ENCODE data around the gene C9orf57.

Gene C9orf57

GRCh38 chr9:72005451-72005850 lies 55.0 kb downstream of the C9orf57 start:
- H3K4me3 Mint-ChIP-seq, result no peak overlapping the region
- ATAC-seq (ENCODE audit: low read depth) (no peak), DNase-seq (ENCODE audit: low spot score in 2 of 2) (no peak)
- H3K4me1 Mint-ChIP-seq, result peaks cover 2% of the 10 kb centered on the region
- no peaks in the 10 kb centered on the region for H3K9me3 Mint-ChIP-seq
- H3K36me3 Mint-ChIP-seq, result no peaks in the 10 kb centered on the region
- H3K27me3 Mint-ChIP-seq, result no peaks in the 10 kb centered on the region
- H3K27ac Mint-ChIP-seq, result no peak overlapping the region

All from memory B cell (primary cell).